GM18861 (cell line): Measurements from ENCODE around the gene VWA1.
A peak's percentile ranks its signal among the peaks of the same experiment; 100 is the strongest.
"Not testable (repeated sequence)": the region's sequence is repeated elsewhere in the genome, so short reads cannot be mapped to it uniquely, and the experiment has no call there.

ENCODE experiments used
- ATAC-seq: cut with Tn5 transposase; IDR thresholded peaks from one replicate; pipeline ENCODE4 v1.9.1; 2021; ENCODE audit not compliant: unreplicated experiment

VWA1 gene

GRCh38 chr1:1455366-1455884, 19.9 kb downstream of the VWA1 start:
- ATAC-seq: no peak

- not testable (repeated sequence) for ATAC-seq
Measured at GRCh38 chr1:1455934-1456333, 20.4 kb downstream of the VWA1 start.

- ATAC-seq: not testable (repeated sequence)
Measured at GRCh38 chr1:1456683-1457255, 21.3 kb downstream of the VWA1 start.

- not testable (repeated sequence) for ATAC-seq
Measured at GRCh38 chr1:1459156-1459555, 23.7 kb downstream of the VWA1 start.

GRCh38 chr1:1459711-1460110, 24.2 kb downstream of the VWA1 start:
- ATAC-seq: not testable (repeated sequence)

GRCh38 chr1:1460540-1461130, 25.1 kb downstream of the VWA1 start:
- ATAC-seq: no peak

- ATAC-seq: no peak
Measured at GRCh38 chr1:1461721-1462317, 26.3 kb downstream of the VWA1 start.

- ATAC-seq: no peak
Measured at GRCh38 chr1:1462318-1462966, 27.0 kb downstream of the VWA1 start.

- ATAC-seq: no peak
Measured at GRCh38 chr1:1463312-1463711, 27.8 kb downstream of the VWA1 start.

GRCh38 chr1:1468196-1468985, 32.9 kb downstream of the VWA1 start:
- ATAC-seq: not testable (repeated sequence)

- ATAC-seq: peak; percentile 6
Measured at GRCh38 chr1:1470626-1471388, 35.3 kb downstream of the VWA1 start.

GRCh38 chr1:1471389-1472052, 36.0 kb downstream of the VWA1 start, which contains the start of gene ATAD3B:
TSS of gene ATAD3B (plus strand) at chr1:1471765. CDS start at chr1:1471885, 120 bp downstream.
- ATAC-seq: peak; percentile 65

GRCh38 chr1:1472053-1472876, 36.8 kb downstream of the VWA1 start:
- not testable (repeated sequence) for ATAC-seq

- ATAC-seq: not testable (repeated sequence)
Measured at GRCh38 chr1:1476011-1476410, 40.5 kb downstream of the VWA1 start.

GRCh38 chr1:1477206-1477605, 41.7 kb downstream of the VWA1 start:
- no peak for ATAC-seq

GRCh38 chr1:1479547-1480487, 44.3 kb downstream of the VWA1 start:
- ATAC-seq: no peak

- not testable (repeated sequence) for ATAC-seq
Measured at GRCh38 chr1:1480488-1480867, 45.0 kb downstream of the VWA1 start.

- not testable (repeated sequence) for ATAC-seq
Measured at GRCh38 chr1:1481811-1482210, 46.3 kb downstream of the VWA1 start.
